A549 (cell line): ENCODE results near the gene TAS2R3. TPM values are rescaled to one million over a fixed set of nuclear protein-coding genes. Genes with fewer than 3 reads are reported as not detected.

ENCODE experiments used
- ATAC-seq, 2 experiments: fragments of 200-7000 bp in 1 of 2; fragments of >200 bp in 1 of 2; cut with Nextera tagmentation in 1 of 2; cut with Tn5 transposase in 1 of 2; 3 replicates each; pipeline versions ENCODE4 v1.8.0 to v1.9.1; 2018 to 2020; ENCODE audit warnings: mild to moderate bottlenecking in 1 of 2, moderate library complexity in 1 of 2
- CTCF ChIA-PET: fragments of 300-600 bp; sonication (Branson Sonifier 250); formaldehyde crosslinking; extraction: SDS; loops from one replicate; lab custom pipeline; 2021; ENCODE audit warnings: antibody characterized with exemption, inconsistent platforms; lab: Yijun Ruan, JAX
- POLR2A ChIA-PET: fragments of 350-600 bp; formaldehyde crosslinking; extraction: SDS; loops from one replicate; lab custom pipeline; 2021; ENCODE audit warnings: antibody characterized with exemption, inconsistent platforms; lab: Yijun Ruan, JAX
- DNase-seq, 2 experiments: peaks; one replicate each; pipeline versions ENCODE4 v3.0.0 to v3.0.0-alpha.2; 2011 to 2016; ENCODE audit warnings: low read depth in 1 of 2, low spot score in 1 of 2
- FAIRE-seq: peaks from 2 replicates; lab custom pipeline; 2011; peaks lifted over from hg19 to GRCh38; lab: Jason Lieb, UNC
- H3K27ac ChIP-seq, 2 experiments: fragments of >200 bp; sonication (Bioruptor Twin); formaldehyde crosslinking; 3 replicates each; pipeline ENCODE4 v1.5.1; 2016 to 2017
- H3K4me1 ChIP-seq: fragments of >200 bp; sonication (Bioruptor Twin); formaldehyde crosslinking; 3 replicates; pipeline ENCODE4 v1.6.1; 2016
- H3K4me2 ChIP-seq: fragments of >200 bp; sonication (Bioruptor Twin); formaldehyde crosslinking; 3 replicates; pipeline ENCODE4 v1.6.1; 2016
- H3K4me3 ChIP-seq: fragments of >200 bp; sonication (Bioruptor Twin); formaldehyde crosslinking; 3 replicates; pipeline ENCODE4 v1.5.1; 2016
- H3K9me3 ChIP-seq: fragments of >200 bp; sonication (Bioruptor Twin); formaldehyde crosslinking; 3 replicates; pipeline ENCODE4 v1.6.1; 2016
- CBX2 ChIP-seq: fragments of 200-600 bp; sonication (generic); IDR thresholded peaks from 2 replicates; pipeline ENCODE4 v1.6.1; 2016; ENCODE audit warnings: low read depth, mild to moderate bottlenecking, borderline replicate concordance
- CHD4 ChIP-seq: fragments of 200-600 bp; sonication (generic); IDR thresholded peaks from 2 replicates; pipeline ENCODE4 v1.6.1; 2016; ENCODE audit warnings: antibody characterized with exemption, mild to moderate bottlenecking, borderline replicate concordance
- E2F6 ChIP-seq: IDR thresholded peaks from 2 replicates; pipeline ENCODE4 v1.6.1; 2012; ENCODE audit warnings: low read depth, borderline replicate concordance
- EHMT2 ChIP-seq: fragments of 200-600 bp; sonication (generic); IDR thresholded peaks from 2 replicates; pipeline ENCODE4 v1.6.1; 2016; ENCODE audit warnings: antibody characterized with exemption, low read depth, mild to moderate bottlenecking, moderate library complexity
- EP300 ChIP-seq, 2 experiments: fragments of >200 bp; sonication (Bioruptor Twin); formaldehyde crosslinking; IDR thresholded peaks; 2 replicates in 1 of 2; 3 replicates in 1 of 2; pipeline ENCODE4 v1.6.1; 2016 to 2017
- ESRRA ChIP-seq: fragments of 150-350 bp; IDR thresholded peaks from 2 replicates; pipeline ENCODE4 v1.6.1; 2014; ENCODE audit warnings: mild to moderate bottlenecking, low read length, borderline replicate concordance
- GATA3 ChIP-seq: IDR thresholded peaks from 2 replicates; pipeline ENCODE4 v1.6.1; 2012; ENCODE audit warnings: borderline replicate concordance
- HDAC2 ChIP-seq: fragments of 200-600 bp; sonication (generic); IDR thresholded peaks from 2 replicates; pipeline ENCODE4 v1.6.1; 2016
- HEYL ChIP-seq: fragments of 250-450 bp; sonication (Bioruptor Pico); IDR thresholded peaks from 2 replicates; pipeline ENCODE4 v1.8.0; 2021; ENCODE audit warnings: mild to moderate bottlenecking, moderate library complexity
- HMGXB4 ChIP-seq: fragments of 250-450 bp; sonication (Bioruptor Pico); IDR thresholded peaks from 2 replicates; pipeline ENCODE4 v1.5.0; 2021; ENCODE audit warnings: mild to moderate bottlenecking, moderate library complexity, borderline replicate concordance
- HOXA7 ChIP-seq: fragments of 250-450 bp; sonication (Bioruptor Pico); IDR thresholded peaks from 2 replicates; pipeline ENCODE4 v1.5.0; 2020; ENCODE audit warnings: mild to moderate bottlenecking, moderate library complexity
- JUN ChIP-seq, 2 experiments: fragments of >200 bp; sonication (Bioruptor Twin); formaldehyde crosslinking; IDR thresholded peaks; 2 replicates in 1 of 2; 3 replicates in 1 of 2; pipeline ENCODE4 v1.6.1; 2016 to 2017
- KDM1A ChIP-seq: fragments of 200-600 bp; sonication (generic); IDR thresholded peaks from 2 replicates; pipeline ENCODE4 v1.6.1; 2016; ENCODE audit warnings: low read depth, mild to moderate bottlenecking
- MAX ChIP-seq: IDR thresholded peaks from 2 replicates; pipeline ENCODE4 v1.6.1; 2012
- MYC ChIP-seq: IDR thresholded peaks from 2 replicates; pipeline ENCODE4 v1.6.1; 2012; ENCODE audit warnings: mild to moderate bottlenecking, inconsistent platforms, low read length, improper control_type of control experiment, borderline replicate concordance
- NR3C1 ChIP-seq: fragments of >200 bp; sonication (Bioruptor Twin); formaldehyde crosslinking; IDR thresholded peaks from 3 replicates; pipeline ENCODE4 v1.6.1; 2017
- PBX3 ChIP-seq: IDR thresholded peaks from 2 replicates; pipeline ENCODE4 v1.6.1; 2012
- PHF8 ChIP-seq: fragments of 200-600 bp; sonication (generic); IDR thresholded peaks from 2 replicates; pipeline ENCODE4 v1.6.1; 2016; ENCODE audit warnings: low read depth, mild to moderate bottlenecking, antibody characterized with exemption, moderate library complexity, borderline replicate concordance
- RAD21 ChIP-seq, 2 experiments: fragments of >200 bp in 1 of 2; sonication (Bioruptor Twin) in 1 of 2; formaldehyde crosslinking in 1 of 2; IDR thresholded peaks in 1 of 2; conservative IDR thresholded peaks in 1 of 2; 2 replicates in 1 of 2; 3 replicates in 1 of 2; pipeline ENCODE4 v1.6.1; 2012 to 2018; ENCODE audit warnings: inconsistent platforms in 1 of 2
- RCOR1 ChIP-seq: fragments of 150-350 bp; IDR thresholded peaks from 2 replicates; pipeline ENCODE4 v1.6.1; 2014; ENCODE audit warnings: antibody characterized with exemption, low read length, low read depth
- RNF2 ChIP-seq: fragments of 200-600 bp; sonication (generic); IDR thresholded peaks from 2 replicates; pipeline ENCODE4 v1.6.1; 2016; ENCODE audit warnings: low read depth, mild to moderate bottlenecking, antibody characterized with exemption, moderate library complexity, borderline replicate concordance
- SMC3 ChIP-seq: fragments of >200 bp; sonication (Bioruptor Twin); formaldehyde crosslinking; IDR thresholded peaks from 3 replicates; pipeline ENCODE4 v1.6.1; 2018; ENCODE audit warnings: inconsistent platforms
- USF2 ChIP-seq: fragments of 450-650 bp; IDR thresholded peaks from 2 replicates; pipeline ENCODE4 v1.6.1; 2014; ENCODE audit warnings: antibody characterized with exemption
- ZFP36 ChIP-seq: fragments of 450-650 bp; IDR thresholded peaks from 2 replicates; pipeline ENCODE4 v1.6.1; 2014; ENCODE audit warnings: borderline replicate concordance; ENCODE audit not compliant: partially characterized antibody
- WGBS: methylation state at CpG from one replicate; pipeline ENCODE4 v1.1.6; 2017; ENCODE audit errors: missing lambda C conversion rate; 5-methylcytosine and 5-hydroxymethylcytosine counted together
- polyA plus RNA-seq, 4 experiments: library from polyadenylated mRNA; depleted of rRNA in 3 of 4; stranded (reverse); fragments of >200 nt; fragmentation: RNase III in 1 of 4; extraction: RNeasy Plus Mini Kit Qiagen cat#74134 plus additional on column Dnase treatment in 1 of 4; gene quantifications; 2 replicates in 3 of 4; 3 replicates in 1 of 4; pipeline ENCODE4 v1.2.3, GENCODE V29; 2011 to 2017

The TAS2R3 gene
- polyA plus RNA-seq, 2 of the 4 experiments (the other 2 are of a cell fraction), result 0.36 TPM; not detected in 1

GRCh38 chr7:141788296-141788695 lies 24.4 kb downstream of the TAS2R3 start:
- CTCF ChIA-PET, result interaction anchor here (1.3 to 3.8 kb wide), 2 partner anchors 9 to 695 kb away, joined by 3 to 13 read pairs; no protein-coding TSS in a partner anchor
- H3K9me3 ChIP-seq, result no peaks in the 10 kb centered on the region
- DNase-seq (no peak), ATAC-seq (no peak), FAIRE-seq (no peak)
- POLR2A ChIA-PET, result no interaction called here
- no peaks in the 10 kb centered on the region for H3K4me1 ChIP-seq
- H3K27ac ChIP-seq, result no peak overlapping the region
- H3K4me3 ChIP-seq, result no peak overlapping the region
- 90% methylated on average over 2 of the region's 2 CpGs for WGBS
- no peak overlapping the region for H3K4me2 ChIP-seq
- TF ChIP-seq RAD21 (conservative IDR thresholded peaks at IDR 0.05 in 1 of 2, IDR thresholded peaks at IDR 0.05 in 1 of 2) (no peak), MYC (no peak), PHF8 (no peak), HEYL (CRISPR knock-in tag) (no peak), MAX (no peak), USF2 (no peak), EHMT2 (no peak), RNF2 (no peak), CBX2 (no peak)

- no peak for ATAC-seq
- 95% methylated on average over 5 of the region's 5 CpGs for WGBS
Observed at GRCh38 chr7:141789917-141790316, 26.0 kb downstream of the TAS2R3 start, which contains the start of gene TAS2R5. TAS2R5 (plus strand) TSS chr7:141790217; CDS start chr7:141790362, 145 bp downstream.

GRCh38 chr7:141792526-141792925 lies 28.6 kb downstream of the TAS2R3 start:
- H3K27ac ChIP-seq, result no peak overlapping the region
- no peaks in the 10 kb centered on the region for H3K4me1 ChIP-seq
- TF ChIP-seq E2F6 (no peak), JUN (IDR thresholded peaks at IDR 0.05) (no peak), MYC (no peak), PBX3 (no peak), KDM1A (no peak), NR3C1 (no peak), ESRRA (no peak), GATA3 (no peak), HDAC2 (no peak), ZFP36 (no peak), HMGXB4 (no peak), CHD4 (no peak), SMC3 (no peak)
- 82% methylated on average over 2 of the region's 2 CpGs for WGBS
- no peak for ATAC-seq
- H3K9me3 ChIP-seq, result no peaks in the 10 kb centered on the region
- no peak overlapping the region for H3K4me3 ChIP-seq
- CTCF ChIA-PET, result no interaction called here
- DNase-seq, result no peak
- H3K4me2 ChIP-seq, result no peak overlapping the region
- POLR2A ChIA-PET, result no interaction called here
- no peak for FAIRE-seq

More at GRCh38 chr7:141789917-141790316, 26.0 kb downstream of the TAS2R3 start, which contains the start of gene TAS2R5:
- ChIA-PET POLR2A (no interaction called here), CTCF (interaction anchor here (1.3 kb wide), 1 partner anchor 694 kb away, joined by 3 read pairs; no protein-coding TSS in a partner anchor)
- no peaks in the 10 kb centered on the region for H3K9me3 ChIP-seq
- H3K27ac ChIP-seq, result no peak within 1 kb of the TSS
- TF ChIP-seq EP300 (IDR thresholded peaks at IDR 0.05), result no peak
- TF ChIP-seq RCOR1, result no peak
- TF ChIP-seq CHD4, result no peak
- TF ChIP-seq CBX2, result no peak
- no peak for TF ChIP-seq RNF2
- no peak for TF ChIP-seq PBX3
- no peak for TF ChIP-seq JUN (IDR thresholded peaks at IDR 0.05)
- no peak for TF ChIP-seq USF2
- no peak for TF ChIP-seq HOXA7 (CRISPR knock-in tag)
- no peak for TF ChIP-seq ESRRA
- H3K4me2 ChIP-seq, result no peak within 1 kb of the TSS
- H3K4me1 ChIP-seq, result no peaks in the 10 kb centered on the region
- no peak for DNase-seq
- no peak for FAIRE-seq
- H3K4me3 ChIP-seq, result no peak within 1 kb of the TSS
